Measurements from ENCODE around the gene CFL2. TPM values are rescaled to one million over a fixed set of nuclear protein-coding genes. Genes with fewer than 3 reads are reported as not detected.
A peak's percentile ranks its signal among the peaks of the same experiment; 100 is the strongest.

CFL2 gene
- polyA plus RNA-seq, 1 of the 3 experiments (the other 2 are of a cell fraction): 48.1 TPM

DNA sequence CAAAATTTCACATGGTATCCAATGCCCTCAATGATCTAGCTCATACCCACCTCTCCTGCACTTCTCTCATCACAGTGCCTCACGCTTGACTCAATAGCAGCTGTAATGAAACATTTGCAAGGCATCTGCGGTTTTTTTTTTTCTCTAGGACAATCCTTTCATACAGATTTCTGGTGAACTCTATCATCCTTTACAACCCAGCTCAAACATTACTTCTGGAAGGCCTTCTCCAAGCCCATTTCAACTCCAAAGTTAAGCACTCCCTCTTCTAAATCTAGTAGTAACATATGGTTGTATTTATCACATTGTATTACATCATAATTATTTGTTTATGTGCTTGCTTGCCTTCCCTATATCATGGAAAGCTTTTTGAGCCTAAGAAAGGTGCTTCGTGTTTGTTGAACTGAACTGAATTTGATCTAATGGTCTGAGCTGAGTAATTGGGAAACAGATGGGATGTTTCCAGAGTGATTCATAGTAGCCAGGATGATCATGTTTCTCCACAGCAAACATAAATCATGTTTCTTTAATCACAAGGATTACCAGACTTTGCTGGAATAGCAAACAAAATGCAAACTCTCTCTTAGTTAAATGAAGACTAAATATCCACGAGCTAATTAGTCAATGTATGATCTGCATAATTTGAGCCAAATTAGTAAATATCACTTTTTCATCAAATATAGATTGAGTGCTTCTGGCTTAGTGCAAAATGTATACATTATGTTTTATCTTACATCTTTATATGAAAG lies 14.3 kb downstream of the CFL2 start:
- no peaks in the 10 kb centered on the region for H4K20me1 ChIP-seq (ENCODE audit: insufficient read depth)
- peak overlapping the region; percentile 58 to 92 for H3K27ac ChIP-seq (ENCODE audit: low read depth in 2 of 2, low read length in 1 of 2)
- H3F3A ChIP-seq (replicated peaks; ENCODE audit: insufficient read depth): peaks cover 42% of the 10 kb centered on the region
- peaks cover 3 to 11% of the 10 kb centered on the region in 2 experiments; a peak in 2 of 4 replicates for H3K4me1 ChIP-seq (ENCODE audit: control insufficient read depth in 1 of 2, insufficient read depth in 2 of 2, low read depth in 1 of 2, low read length in 1 of 2)
- H3K27me3 ChIP-seq (ENCODE audit: insufficient read depth): no peaks in the 10 kb centered on the region
- peak; percentile 43 for DNase-seq
- H3K9ac ChIP-seq: peak overlapping the region; percentile 55; the same call in 1 of the 2 replicates
- ChIA-PET POLR2A (interaction anchor here (1.4 kb wide), 1 partner anchor 14 kb away, joined by 5 read pairs; the partner anchor contains the start of gene CFL2), CTCF (interaction anchor here (0.8 to 2.7 kb wide), 6 partner anchors 10 to 52 kb away, joined by 3 to 10 read pairs (median 6); partner anchors contain the start of gene CFL2)
- no peak overlapping the region for H2AFZ ChIP-seq (ENCODE audit: low read depth)
- H3K4me3 ChIP-seq (ENCODE audit: low read depth in 2 of 2, low read length in 1 of 2): no peak overlapping the region
- no peaks in the 10 kb centered on the region for H3K9me3 ChIP-seq
- 2% methylated on average over 4 of the region's 4 CpGs for WGBS (ENCODE audit: low lambda C conversion rate)
- no peaks in the 10 kb centered on the region for H3K79me2 ChIP-seq (ENCODE audit: insufficient read depth)
- no peaks in the 10 kb centered on the region for H3K9me2 ChIP-seq
- H3K4me2 ChIP-seq: peak overlapping the region; percentile 58
- no peaks in the 10 kb centered on the region for H3K36me3 ChIP-seq (replicated peaks in 1 of 2; ENCODE audit: control insufficient read depth in 1 of 2, insufficient read depth in 2 of 2, low read length in 1 of 2)
- TF ChIP-seq EZH2phosphoT487 (IDR thresholded peaks at IDR 0.05; ENCODE audit: borderline replicate concordance, low read depth) (no peak), RFX5 (IDR thresholded peaks at IDR 0.05; ENCODE audit: low read length) (no peak), YY1 (IDR thresholded peaks at IDR 0.05; ENCODE audit: low read depth) (peak; percentile 26; the same call in 1 of the 2 replicates), EP300 (IDR thresholded peaks at IDR 0.05; ENCODE audit: borderline replicate concordance in 1 of 2, low read depth in 1 of 2, low read length in 1 of 2) (peak; percentile 39 to 81), SIN3A (IDR thresholded peaks at IDR 0.05; ENCODE audit: borderline replicate concordance, low read depth, low read length) (no peak), NRF1 (IDR thresholded peaks at IDR 0.05; ENCODE audit: low read depth, low read length) (no peak), FOXM1 (IDR thresholded peaks at IDR 0.05; ENCODE audit: low read depth) (peak; percentile 80; the same call in 1 of the 2 replicates), FOSL2 (IDR thresholded peaks at IDR 0.05; ENCODE audit: borderline replicate concordance, low read depth) (peak; percentile 92), MEF2A (IDR thresholded peaks at IDR 0.05; ENCODE audit: borderline replicate concordance, low read depth) (peak; percentile 42), SMC3 (IDR thresholded peaks at IDR 0.05; ENCODE audit: low read depth, low read length) (no peak), TEAD4 (IDR thresholded peaks at IDR 0.05; ENCODE audit: borderline replicate concordance, insufficient read depth) (peak; percentile 87), ELF1 (IDR thresholded peaks at IDR 0.05) (no peak), RXRA (IDR thresholded peaks at IDR 0.05; ENCODE audit: borderline replicate concordance, low read depth) (peak; percentile 62; the same call in 1 of the 2 replicates), TCF12 (IDR thresholded peaks at IDR 0.05) (peak; percentile 89), GATA2 (CRISPR knock-in tag; IDR thresholded peaks at IDR 0.05) (no peak; the same call in 1 of the 2 replicates), MXI1 (IDR thresholded peaks at IDR 0.05; ENCODE audit: low read depth, low read length) (no peak), JUND (IDR thresholded peaks at IDR 0.05) (peak; percentile 97), GABPA (IDR thresholded peaks at IDR 0.05; ENCODE audit: low read depth) (no peak), NFIC (IDR thresholded peaks at IDR 0.05; ENCODE audit: borderline replicate concordance) (peak; percentile 47; the same call in 1 of the 2 replicates)
- TF ChIP-seq, protein P1, sequence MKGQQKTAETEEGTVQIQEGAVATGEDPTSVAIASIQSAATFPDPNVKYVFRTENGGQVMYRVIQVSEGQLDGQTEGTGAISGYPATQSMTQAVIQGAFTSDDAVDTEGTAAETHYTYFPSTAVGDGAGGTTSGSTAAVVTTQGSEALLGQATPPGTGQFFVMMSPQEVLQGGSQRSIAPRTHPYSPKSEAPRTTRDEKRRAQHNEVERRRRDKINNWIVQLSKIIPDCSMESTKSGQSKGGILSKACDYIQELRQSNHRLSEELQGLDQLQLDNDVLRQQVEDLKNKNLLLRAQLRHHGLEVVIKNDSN (IDR thresholded peaks at IDR 0.05; ENCODE audit: borderline replicate concordance, low read depth): no peak
- TF ChIP-seq, protein P2, sequence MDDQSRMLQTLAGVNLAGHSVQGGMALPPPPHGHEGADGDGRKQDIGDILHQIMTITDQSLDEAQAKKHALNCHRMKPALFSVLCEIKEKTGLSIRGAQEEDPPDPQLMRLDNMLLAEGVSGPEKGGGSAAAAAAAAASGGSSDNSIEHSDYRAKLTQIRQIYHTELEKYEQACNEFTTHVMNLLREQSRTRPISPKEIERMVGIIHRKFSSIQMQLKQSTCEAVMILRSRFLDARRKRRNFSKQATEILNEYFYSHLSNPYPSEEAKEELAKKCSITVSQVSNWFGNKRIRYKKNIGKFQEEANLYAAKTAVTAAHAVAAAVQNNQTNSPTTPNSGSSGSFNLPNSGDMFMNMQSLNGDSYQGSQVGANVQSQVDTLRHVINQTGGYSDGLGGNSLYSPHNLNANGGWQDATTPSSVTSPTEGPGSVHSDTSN (IDR thresholded peaks at IDR 0.05): peak; percentile 95
- TF ChIP-seq, protein P3, sequence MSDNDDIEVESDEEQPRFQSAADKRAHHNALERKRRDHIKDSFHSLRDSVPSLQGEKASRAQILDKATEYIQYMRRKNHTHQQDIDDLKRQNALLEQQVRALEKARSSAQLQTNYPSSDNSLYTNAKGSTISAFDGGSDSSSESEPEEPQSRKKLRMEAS (IDR thresholded peaks at IDR 0.05; ENCODE audit: low read depth): no peak; the same call in 1 of the 2 replicates
- TF ChIP-seq, protein P4, sequence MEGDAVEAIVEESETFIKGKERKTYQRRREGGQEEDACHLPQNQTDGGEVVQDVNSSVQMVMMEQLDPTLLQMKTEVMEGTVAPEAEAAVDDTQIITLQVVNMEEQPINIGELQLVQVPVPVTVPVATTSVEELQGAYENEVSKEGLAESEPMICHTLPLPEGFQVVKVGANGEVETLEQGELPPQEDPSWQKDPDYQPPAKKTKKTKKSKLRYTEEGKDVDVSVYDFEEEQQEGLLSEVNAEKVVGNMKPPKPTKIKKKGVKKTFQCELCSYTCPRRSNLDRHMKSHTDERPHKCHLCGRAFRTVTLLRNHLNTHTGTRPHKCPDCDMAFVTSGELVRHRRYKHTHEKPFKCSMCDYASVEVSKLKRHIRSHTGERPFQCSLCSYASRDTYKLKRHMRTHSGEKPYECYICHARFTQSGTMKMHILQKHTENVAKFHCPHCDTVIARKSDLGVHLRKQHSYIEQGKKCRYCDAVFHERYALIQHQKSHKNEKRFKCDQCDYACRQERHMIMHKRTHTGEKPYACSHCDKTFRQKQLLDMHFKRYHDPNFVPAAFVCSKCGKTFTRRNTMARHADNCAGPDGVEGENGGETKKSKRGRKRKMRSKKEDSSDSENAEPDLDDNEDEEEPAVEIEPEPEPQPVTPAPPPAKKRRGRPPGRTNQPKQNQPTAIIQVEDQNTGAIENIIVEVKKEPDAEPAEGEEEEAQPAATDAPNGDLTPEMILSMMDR (IDR thresholded peaks at IDR 0.05): no peak
- TF ChIP-seq, protein P5, sequence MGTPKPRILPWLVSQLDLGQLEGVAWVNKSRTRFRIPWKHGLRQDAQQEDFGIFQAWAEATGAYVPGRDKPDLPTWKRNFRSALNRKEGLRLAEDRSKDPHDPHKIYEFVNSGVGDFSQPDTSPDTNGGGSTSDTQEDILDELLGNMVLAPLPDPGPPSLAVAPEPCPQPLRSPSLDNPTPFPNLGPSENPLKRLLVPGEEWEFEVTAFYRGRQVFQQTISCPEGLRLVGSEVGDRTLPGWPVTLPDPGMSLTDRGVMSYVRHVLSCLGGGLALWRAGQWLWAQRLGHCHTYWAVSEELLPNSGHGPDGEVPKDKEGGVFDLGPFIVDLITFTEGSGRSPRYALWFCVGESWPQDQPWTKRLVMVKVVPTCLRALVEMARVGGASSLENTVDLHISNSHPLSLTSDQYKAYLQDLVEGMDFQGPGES (IDR thresholded peaks at IDR 0.05; ENCODE audit: low read depth, low read length): no peak
- TF ChIP-seq, protein P6, sequence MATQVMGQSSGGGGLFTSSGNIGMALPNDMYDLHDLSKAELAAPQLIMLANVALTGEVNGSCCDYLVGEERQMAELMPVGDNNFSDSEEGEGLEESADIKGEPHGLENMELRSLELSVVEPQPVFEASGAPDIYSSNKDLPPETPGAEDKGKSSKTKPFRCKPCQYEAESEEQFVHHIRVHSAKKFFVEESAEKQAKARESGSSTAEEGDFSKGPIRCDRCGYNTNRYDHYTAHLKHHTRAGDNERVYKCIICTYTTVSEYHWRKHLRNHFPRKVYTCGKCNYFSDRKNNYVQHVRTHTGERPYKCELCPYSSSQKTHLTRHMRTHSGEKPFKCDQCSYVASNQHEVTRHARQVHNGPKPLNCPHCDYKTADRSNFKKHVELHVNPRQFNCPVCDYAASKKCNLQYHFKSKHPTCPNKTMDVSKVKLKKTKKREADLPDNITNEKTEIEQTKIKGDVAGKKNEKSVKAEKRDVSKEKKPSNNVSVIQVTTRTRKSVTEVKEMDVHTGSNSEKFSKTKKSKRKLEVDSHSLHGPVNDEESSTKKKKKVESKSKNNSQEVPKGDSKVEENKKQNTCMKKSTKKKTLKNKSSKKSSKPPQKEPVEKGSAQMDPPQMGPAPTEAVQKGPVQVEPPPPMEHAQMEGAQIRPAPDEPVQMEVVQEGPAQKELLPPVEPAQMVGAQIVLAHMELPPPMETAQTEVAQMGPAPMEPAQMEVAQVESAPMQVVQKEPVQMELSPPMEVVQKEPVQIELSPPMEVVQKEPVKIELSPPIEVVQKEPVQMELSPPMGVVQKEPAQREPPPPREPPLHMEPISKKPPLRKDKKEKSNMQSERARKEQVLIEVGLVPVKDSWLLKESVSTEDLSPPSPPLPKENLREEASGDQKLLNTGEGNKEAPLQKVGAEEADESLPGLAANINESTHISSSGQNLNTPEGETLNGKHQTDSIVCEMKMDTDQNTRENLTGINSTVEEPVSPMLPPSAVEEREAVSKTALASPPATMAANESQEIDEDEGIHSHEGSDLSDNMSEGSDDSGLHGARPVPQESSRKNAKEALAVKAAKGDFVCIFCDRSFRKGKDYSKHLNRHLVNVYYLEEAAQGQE (IDR thresholded peaks at IDR 0.05; ENCODE audit: low read depth, low read length): 0 out of 2 replicates have a peak, but pooled peaks have one; percentile 37
